GM18861 (cell line): Measurements from ENCODE around the gene PCDHGA6.
"Not testable (repeated sequence)": the region's sequence is repeated elsewhere in the genome, so short reads cannot be mapped to it uniquely, and the experiment has no call there.

Experiments
- ATAC-seq: cut with Tn5 transposase; IDR thresholded peaks from one replicate; pipeline ENCODE4 v1.9.1; 2021; ENCODE audit not compliant: unreplicated experiment

PCDHGA6 gene

DNA sequence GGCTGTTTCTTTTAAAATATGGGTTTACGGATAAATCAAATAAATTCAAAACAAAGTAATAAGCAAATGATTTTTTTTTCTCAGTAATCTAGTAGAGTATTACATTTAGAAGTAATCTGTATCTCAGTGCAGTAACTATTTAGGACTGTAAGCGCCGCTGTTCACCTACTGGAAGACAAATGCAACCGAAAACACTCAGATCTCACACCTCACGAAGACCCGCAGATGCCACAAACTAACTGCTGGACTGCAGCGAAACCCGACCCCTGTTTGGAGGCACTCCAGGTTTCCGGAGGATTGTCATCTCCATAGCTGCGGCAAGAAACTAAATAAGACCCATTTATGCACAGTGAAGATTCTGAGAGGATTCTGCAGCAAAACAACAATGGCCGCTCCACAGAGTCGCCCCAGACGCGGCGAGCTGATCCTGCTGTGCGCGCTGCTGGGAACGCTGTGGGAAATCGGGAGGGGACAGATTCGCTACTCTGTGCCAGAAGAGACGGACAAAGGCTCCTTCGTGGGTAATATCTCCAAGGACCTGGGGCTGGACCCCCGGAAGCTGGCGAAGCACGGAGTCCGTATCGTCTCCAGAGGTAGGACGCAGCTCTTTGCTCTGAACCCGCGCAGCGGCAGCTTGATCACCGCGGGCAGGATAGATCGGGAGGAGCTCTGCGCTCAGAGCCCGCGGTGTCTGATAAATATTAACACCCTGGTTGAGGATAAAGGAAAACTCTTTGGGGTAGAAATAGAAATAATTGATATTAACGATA lies 18.9 kb downstream of the PCDHGA6 start, which contains the start of gene PCDHGA8:
PCDHGA8 (plus strand) TSS at position 205 of the 770 bp plus-strand sequence; CDS start at position 386, 181 bp downstream.
- ATAC-seq = no peak

- no peak for ATAC-seq
Measured at GRCh38 chr5:141393267-141393666, 19.6 kb downstream of the PCDHGA6 start.

- not testable (repeated sequence) for ATAC-seq
Measured at GRCh38 chr5:141394401-141395187, 20.9 kb downstream of the PCDHGA6 start.

GRCh38 chr5:141397756-141398551 lies 24.3 kb downstream of the PCDHGA6 start, which contains the start of gene PCDHGB5:
PCDHGB5 (plus strand) TSS chr5:141397947; CDS start chr5:141398128, 181 bp downstream.
- ATAC-seq = not testable (repeated sequence)

DNA sequence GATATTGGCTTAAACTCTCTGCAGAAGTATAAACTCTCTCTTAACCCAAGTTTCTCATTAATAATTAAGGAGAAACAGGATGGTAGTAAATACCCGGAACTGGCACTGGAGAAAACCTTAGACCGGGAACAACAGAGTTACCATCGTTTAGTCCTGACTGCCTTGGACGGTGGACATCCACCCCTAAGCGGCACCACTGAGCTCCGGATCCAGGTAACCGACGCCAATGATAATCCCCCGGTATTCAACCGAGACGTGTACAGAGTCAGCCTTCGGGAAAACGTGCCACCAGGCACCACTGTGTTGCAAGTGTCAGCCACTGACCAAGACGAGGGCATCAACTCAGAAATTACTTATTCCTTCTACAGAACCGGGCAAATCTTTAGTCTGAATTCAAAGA lies 24.9 kb downstream of the PCDHGA6 start:
- no peak for ATAC-seq

- ATAC-seq = no peak
Measured at GRCh38 chr5:141399555-141400258, 26.0 kb downstream of the PCDHGA6 start.

DNA sequence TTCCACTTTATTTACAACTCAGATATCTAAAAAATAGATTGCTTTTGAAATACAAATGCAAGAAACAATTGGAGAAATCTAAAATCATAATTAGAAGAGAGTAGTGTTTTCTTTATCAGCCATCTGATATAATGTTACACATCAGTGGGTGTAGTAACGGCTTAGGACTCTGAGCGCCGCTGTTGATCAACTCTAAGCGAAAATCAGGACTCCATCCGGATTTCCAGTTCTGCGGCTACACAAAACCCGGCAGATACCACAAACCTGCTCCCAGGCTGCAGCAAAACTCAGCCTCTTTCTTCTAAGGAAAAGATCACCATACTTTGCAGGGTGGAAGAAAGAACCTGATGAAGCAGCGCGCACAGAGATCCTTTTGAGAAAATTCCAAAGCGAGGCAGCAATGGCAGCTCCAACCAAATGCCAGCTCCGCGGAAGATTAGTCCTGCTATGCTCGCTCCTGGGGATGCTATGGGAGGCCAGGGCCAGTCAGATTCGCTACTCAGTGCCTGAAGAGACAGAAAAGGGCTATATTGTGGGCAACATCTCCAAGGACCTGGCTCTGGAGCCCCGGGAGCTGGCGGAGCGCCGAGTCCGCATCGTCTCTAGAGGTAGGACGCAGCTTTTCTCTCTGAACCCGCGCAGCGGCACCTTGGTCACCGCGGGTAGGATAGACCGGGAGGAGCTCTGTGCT lies 29.0 kb downstream of the PCDHGA6 start, which contains the start of gene PCDHGA9:
PCDHGA9 (plus strand) TSS at position 226 of the 691 bp plus-strand sequence; CDS start at position 401, 175 bp downstream.
- ATAC-seq = no peak

DNA sequence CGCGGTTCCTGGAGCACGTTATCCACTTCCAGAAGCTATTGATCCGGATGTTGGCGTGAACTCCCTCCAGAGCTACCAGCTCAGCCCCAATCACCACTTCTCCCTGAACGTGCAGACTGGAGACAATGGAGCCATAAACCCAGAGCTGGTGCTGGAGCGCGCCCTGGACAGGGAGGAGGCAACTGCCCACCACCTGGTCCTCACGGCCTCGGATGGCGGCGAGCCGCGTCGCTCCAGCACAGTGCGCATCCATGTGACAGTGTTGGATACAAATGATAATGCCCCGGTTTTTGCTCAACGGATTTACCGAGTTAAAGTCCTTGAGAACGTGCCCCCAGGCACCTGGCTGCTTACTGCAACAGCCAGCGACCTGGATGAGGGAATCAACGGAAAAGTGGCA lies 29.7 kb downstream of the PCDHGA6 start:
- ATAC-seq = no peak

- ATAC-seq = peak; percentile 40
Measured at GRCh38 chr5:141407790-141408505, 34.3 kb downstream of the PCDHGA6 start, which contains the start of gene PCDHGB6. PCDHGB6 (plus strand) TSS chr5:141408021; CDS start chr5:141408203, 182 bp downstream.

GRCh38 chr5:141409598-141410306 lies 36.1 kb downstream of the PCDHGA6 start:
- no peak for ATAC-seq

GRCh38 chr5:141411575-141411974 lies 37.9 kb downstream of the PCDHGA6 start:
- ATAC-seq = no peak

GRCh38 chr5:141412854-141413539 lies 39.3 kb downstream of the PCDHGA6 start, which contains the start of gene PCDHGA10:
PCDHGA10 (plus strand) TSS chr5:141412987; CDS start chr5:141413176, 189 bp downstream.
- ATAC-seq = peak; percentile 81

DNA sequence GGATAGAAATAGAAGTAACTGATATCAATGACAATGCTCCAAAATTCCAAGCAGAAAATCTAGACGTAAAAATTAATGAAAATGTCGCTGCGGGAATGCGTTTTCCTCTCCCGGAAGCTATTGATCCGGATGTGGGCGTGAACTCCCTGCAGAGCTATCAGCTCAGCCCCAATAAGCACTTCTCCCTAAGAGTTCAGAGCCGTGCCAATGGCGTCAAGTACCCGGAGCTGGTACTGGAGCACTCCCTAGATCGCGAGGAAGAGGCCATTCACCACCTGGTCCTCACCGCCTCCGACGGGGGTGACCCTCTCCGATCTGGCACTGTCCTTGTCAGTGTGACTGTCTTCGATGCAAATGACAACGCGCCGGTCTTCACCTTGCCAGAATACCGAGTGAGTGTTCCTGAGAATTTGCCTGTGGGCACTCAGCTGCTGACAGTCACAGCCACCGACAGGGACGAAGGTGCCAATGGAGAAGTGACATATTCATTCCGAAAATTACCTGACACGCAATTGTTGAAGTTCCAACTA lies 39.9 kb downstream of the PCDHGA6 start:
- no peak for ATAC-seq

DNA sequence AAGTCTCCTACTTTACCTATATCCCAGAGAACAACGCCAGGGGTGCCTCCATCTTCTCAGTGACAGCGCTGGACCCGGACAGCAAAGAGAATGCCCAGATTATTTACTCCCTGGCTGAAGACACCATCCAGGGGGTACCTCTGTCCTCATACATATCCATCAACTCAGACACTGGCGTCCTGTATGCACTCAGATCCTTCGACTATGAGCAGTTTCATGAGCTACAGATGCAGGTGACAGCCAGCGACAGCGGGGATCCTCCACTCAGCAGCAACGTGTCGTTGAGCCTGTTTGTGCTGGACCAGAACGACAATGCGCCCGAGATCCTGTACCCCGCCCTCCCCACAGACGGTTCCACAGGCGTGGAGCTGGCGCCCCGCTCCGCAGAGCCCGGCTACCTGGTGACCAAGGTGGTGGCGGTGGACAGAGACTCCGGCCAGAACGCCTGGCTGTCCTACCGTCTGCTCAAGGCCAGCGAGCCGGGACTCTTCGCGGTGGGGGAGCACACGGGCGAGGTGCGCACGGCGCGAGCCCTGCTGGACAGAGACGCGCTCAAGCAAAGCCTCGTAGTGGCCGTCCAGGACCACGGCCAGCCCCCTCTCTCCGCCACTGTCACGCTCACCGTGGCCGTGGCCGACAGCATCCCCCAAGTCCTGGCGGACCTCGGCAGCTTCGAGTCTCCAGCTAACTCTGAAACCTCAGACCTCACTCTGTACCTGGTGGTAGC lies 41.0 kb downstream of the PCDHGA6 start:
- ATAC-seq = not testable (repeated sequence)

GRCh38 chr5:141415275-141415618 lies 41.6 kb downstream of the PCDHGA6 start:
- not testable (repeated sequence) for ATAC-seq

GRCh38 chr5:141417494-141418172 lies 43.9 kb downstream of the PCDHGA6 start, which contains the start of gene PCDHGB7:
PCDHGB7 (plus strand) TSS chr5:141417677; CDS start chr5:141417860, 183 bp downstream.
- ATAC-seq = peak; percentile 67
